ENCODE results near the gene MACROD2.

MACROD2 gene

GRCh38 chr20:15918631-15919030 lies 1923.3 kb downstream of the MACROD2 start:
- no peak for DNase-seq

- DNase-seq = no peak
Observed at GRCh38 chr20:15919118-15919517, 1923.8 kb downstream of the MACROD2 start.

- DNase-seq = no peak
Observed at GRCh38 chr20:15921930-15922329, 1926.6 kb downstream of the MACROD2 start.

- no peak for DNase-seq
Observed at GRCh38 chr20:15922556-15922955, 1927.2 kb downstream of the MACROD2 start.

GRCh38 chr20:15923030-15923776 lies 1927.9 kb downstream of the MACROD2 start:
- no peak for DNase-seq

GRCh38 chr20:15924556-15924955 lies 1929.2 kb downstream of the MACROD2 start:
- no peak for DNase-seq

- no peak for DNase-seq
Observed at GRCh38 chr20:15925376-15925775, 1930.1 kb downstream of the MACROD2 start.

GRCh38 chr20:15927893-15928650 lies 1932.8 kb downstream of the MACROD2 start:
- no peak for DNase-seq

- no peak for DNase-seq
Observed at GRCh38 chr20:15928946-15929345, 1933.6 kb downstream of the MACROD2 start.

GRCh38 chr20:15930311-15931305 lies 1935.3 kb downstream of the MACROD2 start:
- peak; percentile 15 to 41 for DNase-seq

- DNase-seq = no peak
Observed at GRCh38 chr20:15931897-15932296, 1936.6 kb downstream of the MACROD2 start.

GRCh38 chr20:15937179-15937578 lies 1941.9 kb downstream of the MACROD2 start:
- no peak for DNase-seq

- DNase-seq = no peak
Observed at GRCh38 chr20:15938847-15939246, 1943.5 kb downstream of the MACROD2 start.

- no peak for DNase-seq
Observed at GRCh38 chr20:15940127-15940526, 1944.8 kb downstream of the MACROD2 start.

- no peak for DNase-seq
Observed at GRCh38 chr20:15942130-15942529, 1946.8 kb downstream of the MACROD2 start.

- no peak for DNase-seq
Observed at GRCh38 chr20:15945289-15945688, 1950.0 kb downstream of the MACROD2 start.

GRCh38 chr20:15949391-15949790 lies 1954.1 kb downstream of the MACROD2 start:
- no peak for DNase-seq

GRCh38 chr20:15951658-15952057 lies 1956.3 kb downstream of the MACROD2 start:
- DNase-seq = no peak

GRCh38 chr20:15958142-15958541 lies 1962.8 kb downstream of the MACROD2 start:
- DNase-seq = no peak

GRCh38 chr20:15965165-15965564 lies 1969.8 kb downstream of the MACROD2 start:
- DNase-seq = no peak

- DNase-seq = no peak
Observed at GRCh38 chr20:15967334-15967733, 1972.0 kb downstream of the MACROD2 start.

GRCh38 chr20:15976047-15976736 lies 1980.9 kb downstream of the MACROD2 start:
- no peak for DNase-seq
